HepG2 (cell line): ENCODE measurements around the gene LRRC28.

Experiments used
- CBX1 ChIP-seq: IDR thresholded peaks from one replicate; pipeline ENCODE4 v1.6.1; 2016; ENCODE audit warnings: antibody characterized with exemption, low read depth
- CTCF ChIP-seq: sonication (generic); formaldehyde crosslinking; IDR thresholded peaks from 2 replicates; pipeline ENCODE4 v1.5.0; 2020; ENCODE audit warnings: mild to moderate bottlenecking, missing genetic modification reagents, moderate library complexity
- EZH2 ChIP-seq: conservative IDR thresholded peaks from 2 replicates; pipeline ENCODE4 v1.6.1; 2012; ENCODE audit warnings: mild to moderate bottlenecking, low read depth, low read length, moderate library complexity
- FOXA1 ChIP-seq, 2 experiments: fragments of 450-650 bp in 1 of 2; sonication (generic) in 1 of 2; formaldehyde crosslinking in 1 of 2; IDR thresholded peaks; 2 replicates each; pipeline versions ENCODE4 v1.4.0 to v1.6.1; 2016 to 2020; ENCODE audit warnings: missing genetic modification reagents in 1 of 2
- FOXO4 ChIP-seq: sonication (generic); formaldehyde crosslinking; conservative IDR thresholded peaks from 2 replicates; pipeline ENCODE4 v1.8.1; 2023; ENCODE audit warnings: missing genetic modification reagents
- MYNN ChIP-seq: sonication (generic); formaldehyde crosslinking; IDR thresholded peaks from 2 replicates; pipeline ENCODE4 v1.4.0; 2020; ENCODE audit warnings: mild to moderate bottlenecking, low read depth, missing genetic modification reagents
- NRL ChIP-seq: sonication (generic); formaldehyde crosslinking; IDR thresholded peaks from 2 replicates; pipeline ENCODE4 v1.5.0; 2020; ENCODE audit warnings: missing genetic modification reagents, mild to moderate bottlenecking, moderate library complexity, borderline replicate concordance
- SMC3 ChIP-seq: IDR thresholded peaks from 2 replicates; pipeline ENCODE4 v1.6.1; 2011; ENCODE audit warnings: low read length, improper control_type of control experiment
- SP5 ChIP-seq: IDR thresholded peaks from 2 replicates; pipeline ENCODE4 v1.6.1; 2016; ENCODE audit warnings: low read depth, borderline replicate concordance
- TBL1XR1 ChIP-seq: fragments of 150-350 bp; IDR thresholded peaks from 2 replicates; pipeline ENCODE4 v1.6.1; 2014; ENCODE audit warnings: borderline replicate concordance, low read length; ENCODE audit not compliant: partially characterized antibody
- TCF7L2 ChIP-seq: IDR thresholded peaks from 2 replicates; pipeline ENCODE4 v1.6.1; 2011; ENCODE audit warnings: mild to moderate bottlenecking, low read depth, low read length, moderate library complexity
- ZNF329 ChIP-seq: sonication (generic); formaldehyde crosslinking; IDR thresholded peaks from 2 replicates; pipeline ENCODE4 v1.9.0; 2021; ENCODE audit warnings: low read depth, mild to moderate bottlenecking, missing genetic modification reagents
- ZNF430 ChIP-seq: sonication (generic); formaldehyde crosslinking; IDR thresholded peaks from 2 replicates; pipeline ENCODE4 v1.9.0; 2021; ENCODE audit warnings: mild to moderate bottlenecking, missing genetic modification reagents

GRCh38 chr15:99328106-99329072 lies 77.1 kb downstream of the LRRC28 start:
- no peak for TF ChIP-seq ZNF430
- no peak for TF ChIP-seq EZH2
- no peak for TF ChIP-seq ZNF329
- no peak for TF ChIP-seq TCF7L2
- TF ChIP-seq MYNN, result no peak
- no peak for TF ChIP-seq SMC3
- TF ChIP-seq FOXA1 (IDR thresholded peaks at IDR 0.05), result no peak
- no peak for TF ChIP-seq FOXA1 (CRISPR knock-in tag; IDR thresholded peaks at IDR 0.05)
- no peak for TF ChIP-seq FOXO4 (CRISPR knock-in tag)
- no peak for TF ChIP-seq CTCF (CRISPR knock-in tag)
- TF ChIP-seq TBL1XR1, result no peak
- no peak for TF ChIP-seq SP5 (CRISPR knock-in tag)
- no peak for TF ChIP-seq NRL (CRISPR knock-in tag)
- no peak for TF ChIP-seq CBX1
